HepG2 (cell line): ENCODE results near the gene LAX1. TPM values are rescaled to one million over a fixed set of nuclear protein-coding genes. Genes with fewer than 3 reads are reported as not detected.

ENCODE experiments used
- ATAC-seq: fragments of 200-7000 bp; cut with Tn5 transposase; 3 replicates; pipeline ENCODE4 v1.9.1; 2020; ENCODE audit warnings: mild to moderate bottlenecking, moderate library complexity
- BruUV-seq: library from RNA; stranded (reverse); fragments of 400-500 nt; replicated peaks from 2 replicates; lab custom pipeline; 2021; lab: Mats Ljungman, UMichigan
- CTCF ChIA-PET: fragments of 300-600 bp; formaldehyde crosslinking; extraction: SDS; loops from one replicate; lab custom pipeline; 2021; ENCODE audit warnings: low total read pairs, inconsistent platforms, low intra/inter-chr PET ratio; lab: Yijun Ruan, JAX
- POLR2A ChIA-PET: fragments of 350-600 bp; sonication (Branson Sonifier 250); formaldehyde crosslinking; loops from one replicate; lab custom pipeline; 2020; ENCODE audit warnings: antibody characterized with exemption, inconsistent platforms; lab: Yijun Ruan, JAX
- DNase-seq: peaks from one replicate; pipeline ENCODE4 v3.0.0-alpha.2; 2015; ENCODE audit warnings: low spot score
- FAIRE-seq: peaks from 3 replicates; lab custom pipeline; 2011; peaks lifted over from hg19 to GRCh38; lab: Jason Lieb, UNC
- H2AFZ ChIP-seq: one replicate; pipeline ENCODE4 v1.6.1; 2011; ENCODE audit warnings: low read length, inconsistent platforms
- H3K27ac ChIP-seq: fragments of 300-600 bp; 3 replicates; pipeline ENCODE4 v1.8.0; 2011; ENCODE audit warnings: mixed run types, mild to moderate bottlenecking, mixed read lengths, low read length, inconsistent platforms; ENCODE audit not compliant: insufficient read depth; ENCODE audit errors: extremely low read length
- H3K27me3 ChIP-seq, 2 experiments: fragments of 200-600 bp in 1 of 2; 2 replicates in 1 of 2; 3 replicates in 1 of 2; pipeline versions ENCODE4 v1.6.0 to v1.8.0; 2011; ENCODE audit warnings: low read length in 2 of 2, mild to moderate bottlenecking in 2 of 2, moderate library complexity in 2 of 2, inconsistent platforms in 1 of 2; ENCODE audit not compliant: insufficient read depth in 2 of 2, control insufficient read depth in 1 of 2
- H3K36me3 ChIP-seq, 2 experiments: fragments of 200-600 bp in 1 of 2; replicated peaks in 1 of 2; 2 replicates in 1 of 2; 3 replicates in 1 of 2; pipeline versions ENCODE4 v1.5.1 to v1.8.0; 2011; ENCODE audit warnings: low read length in 2 of 2, inconsistent platforms in 1 of 2; ENCODE audit not compliant: insufficient read depth in 2 of 2, control insufficient read depth in 1 of 2
- H3K4me1 ChIP-seq: 2 replicates; pipeline ENCODE4 v1.5.1; 2012; ENCODE audit warnings: low read length, inconsistent platforms; ENCODE audit not compliant: insufficient read depth
- H3K4me2 ChIP-seq: 2 replicates; pipeline ENCODE4 v1.6.0; 2011; ENCODE audit warnings: low read depth, low read length, inconsistent platforms
- H3K4me3 ChIP-seq, 3 experiments: fragments of 200-600 bp in 1 of 3; sonication (generic), shearing (Covaris generic) in 1 of 3; replicated peaks in 1 of 3; 2 replicates each; pipeline ENCODE4 v1.5.1; 2011 to 2016; ENCODE audit warnings: low read length in 3 of 3, inconsistent platforms in 2 of 3, low read depth in 2 of 3, mild to moderate bottlenecking in 2 of 3, control low read depth in 1 of 3, mixed read lengths in 1 of 3; ENCODE audit not compliant: insufficient read depth in 1 of 3
- H3K79me2 ChIP-seq: one replicate; pipeline ENCODE4 v1.6.1; 2011; ENCODE audit warnings: low read length, inconsistent platforms; ENCODE audit not compliant: insufficient read depth
- H3K9ac ChIP-seq: 2 replicates; pipeline ENCODE4 v1.6.0; 2011; ENCODE audit warnings: mild to moderate bottlenecking, low read depth, low read length, inconsistent platforms; ENCODE audit not compliant: insufficient read depth
- H3K9me3 ChIP-seq: 2 replicates; pipeline ENCODE4 v1.5.1; 2012; ENCODE audit warnings: mild to moderate bottlenecking, low read length
- H4K20me1 ChIP-seq: 2 replicates; pipeline ENCODE4 v1.6.0; 2011; ENCODE audit warnings: inconsistent platforms, mild to moderate bottlenecking, low read length, moderate library complexity; ENCODE audit not compliant: insufficient read depth
- BORCS8-MEF2B ChIP-seq: sonication (generic); formaldehyde crosslinking; IDR thresholded peaks from 2 replicates; pipeline ENCODE4 v1.8.0; 2022; ENCODE audit warnings: mild to moderate bottlenecking, missing genetic modification reagents
- GLI4 ChIP-seq: sonication (generic); formaldehyde crosslinking; IDR thresholded peaks from 2 replicates; pipeline ENCODE4 v1.5.1; 2020; ENCODE audit warnings: missing genetic modification reagents, mild to moderate bottlenecking, moderate library complexity, borderline replicate concordance
- GPBP1L1 ChIP-seq: sonication (generic); formaldehyde crosslinking; IDR thresholded peaks from 2 replicates; pipeline ENCODE4 v1.5.0; 2020; ENCODE audit warnings: mild to moderate bottlenecking, missing genetic modification reagents
- HDAC6 ChIP-seq: fragments of 200-600 bp; sonication (generic); IDR thresholded peaks from 2 replicates; pipeline ENCODE4 v1.7.0; 2017; ENCODE audit warnings: mild to moderate bottlenecking, antibody characterized with exemption, low read length, low read depth
- HOXA5 ChIP-seq: sonication (generic); formaldehyde crosslinking; IDR thresholded peaks from 2 replicates; pipeline ENCODE4 v1.4.0; 2020; ENCODE audit warnings: missing genetic modification reagents
- MIER3 ChIP-seq: IDR thresholded peaks from 2 replicates; pipeline ENCODE4 v1.6.1; 2016; ENCODE audit warnings: missing compliant biosample characterization, borderline replicate concordance
- MXI1 ChIP-seq: IDR thresholded peaks from 3 replicates; pipeline ENCODE4 v1.6.1; 2012; ENCODE audit warnings: low read depth, low read length, inconsistent platforms, borderline replicate concordance
- TEAD2 ChIP-seq: sonication (generic); formaldehyde crosslinking; IDR thresholded peaks from 2 replicates; pipeline ENCODE4 v1.9.0; 2021; ENCODE audit warnings: missing genetic modification reagents
- ZKSCAN8 ChIP-seq: IDR thresholded peaks from 2 replicates; pipeline ENCODE4 v1.6.1; 2016; ENCODE audit warnings: borderline replicate concordance, missing genetic modification reagents, missing compliant biosample characterization
- ZNF138 ChIP-seq: sonication (generic); formaldehyde crosslinking; IDR thresholded peaks from 2 replicates; pipeline ENCODE4 v1.5.0; 2020; ENCODE audit warnings: mild to moderate bottlenecking, low read depth, missing genetic modification reagents
- ZNF614 ChIP-seq: IDR thresholded peaks from 2 replicates; pipeline ENCODE4 v1.6.1; 2018; ENCODE audit warnings: missing biosample characterization, missing genetic modification reagents, inconsistent platforms, borderline replicate concordance
- in situ Hi-C: cut with HindIII; loops from 2 replicates; pipeline ENCODE4 v1.10.0; 2017; ENCODE audit warnings: low pct_unique_long_range_greater_than_20kb; ENCODE audit not compliant: extremely low pct_ligation_motif_present
- intact Hi-C: fragments of 100-400 bp; cut with micrococcal nuclease; formaldehyde crosslinking; loops from one replicate; pipeline ENCODE4 v1.10.0; 2022; ENCODE audit not compliant: unreplicated experiment
- polyA plus RNA-seq, 8 experiments: library from polyadenylated mRNA; depleted of rRNA in 3 of 8; stranded (reverse) in 7 of 8; unstranded in 1 of 8; fragments of >200 nt; fragmentation: Illumina TruSeq in 4 of 8; extraction: Trizol in 4 of 8; gene quantifications; 2 replicates each; pipeline versions ENCODE4 v1.2.1 to v1.2.3, GENCODE V29; 2011 to 2016; ENCODE audit warnings: low read depth in 4 of 8, missing spikeins in 1 of 8, mixed read lengths in 1 of 8; ENCODE audit not compliant: insufficient read depth in 1 of 8
- total RNA-seq, 5 experiments: library from RNA; depleted of rRNA; stranded (reverse); fragments of >200 nt; fragmentation: Illumina TruSeq; extraction: Trizol; gene quantifications; 2 replicates each; pipeline ENCODE4 v1.2.3, GENCODE V29; 2016; ENCODE audit warnings: low read depth in 1 of 5

Gene LAX1
- total and polyA plus RNA-seq, 2 of the 13 experiments (the other 11 are each of a cell fraction or from before 2014, with no cell fraction given), result not detected

GRCh38 chr1:203722909-203723308, 42.1 kb upstream of the LAX1 start:
- Histone ChIP-seq H3K79me2 (no peaks in the 10 kb centered on the region), H3K27ac (no peak overlapping the region), H3K4me2 (no peak overlapping the region), H3K9ac (no peak overlapping the region), H2AFZ (no peak overlapping the region), H4K20me1 (no peaks in the 10 kb centered on the region), H3K27me3 (no peaks in the 10 kb centered on the region), H3K4me3 (no peak overlapping the region), H3K9me3 (no peaks in the 10 kb centered on the region), H3K36me3 (peaks cover 10 to 25% of the 10 kb centered on the region in 2 experiments), H3K4me1 (peaks cover 11% of the 10 kb centered on the region)
- TF ChIP-seq ZNF138 (CRISPR knock-in tag), result no peak
- no peak for TF ChIP-seq GPBP1L1 (CRISPR knock-in tag)
- no peak for TF ChIP-seq MIER3 (CRISPR knock-in tag)
- TF ChIP-seq HOXA5 (CRISPR knock-in tag), result no peak
- no peak for TF ChIP-seq ZKSCAN8 (CRISPR knock-in tag)
- TF ChIP-seq ZNF614 (CRISPR knock-in tag), result no peak
- TF ChIP-seq GLI4 (CRISPR knock-in tag), result no peak
- no peak for TF ChIP-seq BORCS8-MEF2B
- TF ChIP-seq TEAD2 (CRISPR knock-in tag), result no peak
- TF ChIP-seq MXI1, result no peak
- no peak for TF ChIP-seq HDAC6
- ATAC-seq (no peak), FAIRE-seq (no peak), DNase-seq (no peak)
- in situ Hi-C loops, result no loop called here
- intact Hi-C loops, result no loop called here
- ChIA-PET CTCF (no interaction called here), POLR2A (no interaction called here)
- no TSS peak for BruUV-seq
